Prostate gland (tissue), 2 donors: ENCODE measurements around the gene OR10V1.
"Not testable (repeated sequence)": the region's sequence is repeated elsewhere in the genome, so short reads cannot be mapped to it uniquely, and the experiment has no call there.

Experiments used
- POLR2A ChIP-seq: fragments of 450-650 bp; IDR thresholded peaks from one replicate; pipeline ENCODE4 v1.6.1; 2016; ENCODE audit warnings: antibody characterized with exemption, mild to moderate bottlenecking
- POLR2AphosphoS5 ChIP-seq: sonication (generic); formaldehyde crosslinking; IDR thresholded peaks from one replicate; pipeline ENCODE4 v1.6.1; 2017; ENCODE audit warnings: antibody characterized with exemption
- TF ChIP-seq, protein P1 (sequence below), 4 experiments: fragments of 200-600 bp in 2 of 4; fragments of 450-650 bp in 2 of 4; sonication (generic) in 2 of 4; IDR thresholded peaks; 1 replicate in 3 of 4; 2 replicates in 1 of 4; pipeline ENCODE4 v1.5.1; 2016 to 2019; ENCODE audit warnings: antibody characterized with exemption in 4 of 4, mild to moderate bottlenecking in 2 of 4, moderate library complexity in 2 of 4

- not testable (repeated sequence) for TF ChIP-seq POLR2A, POLR2AphosphoS5
- TF ChIP-seq, protein P1, sequence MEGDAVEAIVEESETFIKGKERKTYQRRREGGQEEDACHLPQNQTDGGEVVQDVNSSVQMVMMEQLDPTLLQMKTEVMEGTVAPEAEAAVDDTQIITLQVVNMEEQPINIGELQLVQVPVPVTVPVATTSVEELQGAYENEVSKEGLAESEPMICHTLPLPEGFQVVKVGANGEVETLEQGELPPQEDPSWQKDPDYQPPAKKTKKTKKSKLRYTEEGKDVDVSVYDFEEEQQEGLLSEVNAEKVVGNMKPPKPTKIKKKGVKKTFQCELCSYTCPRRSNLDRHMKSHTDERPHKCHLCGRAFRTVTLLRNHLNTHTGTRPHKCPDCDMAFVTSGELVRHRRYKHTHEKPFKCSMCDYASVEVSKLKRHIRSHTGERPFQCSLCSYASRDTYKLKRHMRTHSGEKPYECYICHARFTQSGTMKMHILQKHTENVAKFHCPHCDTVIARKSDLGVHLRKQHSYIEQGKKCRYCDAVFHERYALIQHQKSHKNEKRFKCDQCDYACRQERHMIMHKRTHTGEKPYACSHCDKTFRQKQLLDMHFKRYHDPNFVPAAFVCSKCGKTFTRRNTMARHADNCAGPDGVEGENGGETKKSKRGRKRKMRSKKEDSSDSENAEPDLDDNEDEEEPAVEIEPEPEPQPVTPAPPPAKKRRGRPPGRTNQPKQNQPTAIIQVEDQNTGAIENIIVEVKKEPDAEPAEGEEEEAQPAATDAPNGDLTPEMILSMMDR (IDR thresholded peaks at IDR 0.05), result not testable (repeated sequence)
Observed at GRCh38 chr11:59700157-59700556, 13.5 kb downstream of the OR10V1 start.
